Endometrium (tissue), 2 donors: ENCODE results near the gene SLC22A4.

ENCODE experiments used
- FAIRE-seq: peaks from 2 replicates; lab custom pipeline; 2012; peaks lifted over from hg19 to GRCh38; lab: Jason Lieb, UNC
- donor health status: control.
- donor health status: control.

The SLC22A4 gene

GRCh38 chr5:132376694-132377641, 82.8 kb downstream of the SLC22A4 start:
- FAIRE-seq, result no peak

DNA sequence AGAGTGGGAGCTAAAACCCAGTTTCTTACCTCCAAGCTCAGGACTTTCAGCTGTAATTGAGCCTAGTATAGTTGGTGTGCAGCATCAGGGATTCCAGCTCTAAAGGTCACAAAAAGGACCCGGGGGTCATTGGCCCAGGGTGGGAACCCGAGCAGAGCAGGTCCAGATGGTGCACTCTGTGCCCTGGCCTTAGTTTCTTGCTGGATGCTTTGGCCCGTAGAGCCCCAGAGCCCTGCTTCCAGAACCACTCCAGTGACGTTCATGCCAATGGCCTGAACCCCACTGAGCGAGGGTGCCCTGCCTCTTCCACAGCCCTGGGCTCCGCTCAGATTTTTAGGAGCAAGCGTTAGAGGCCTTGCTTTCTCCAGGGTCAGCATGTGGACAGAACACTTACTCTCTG, 83.5 kb downstream of the SLC22A4 start:
- FAIRE-seq, result no peak

- no peak for FAIRE-seq
Measured at GRCh38 chr5:132378580-132378979, 84.4 kb downstream of the SLC22A4 start.

- FAIRE-seq, result no peak
Measured at GRCh38 chr5:132380047-132380446, 85.9 kb downstream of the SLC22A4 start.

- FAIRE-seq, result no peak
Measured at GRCh38 chr5:132380741-132381140, 86.5 kb downstream of the SLC22A4 start.

GRCh38 chr5:132381614-132382013, 87.4 kb downstream of the SLC22A4 start:
- FAIRE-seq, result no peak

DNA sequence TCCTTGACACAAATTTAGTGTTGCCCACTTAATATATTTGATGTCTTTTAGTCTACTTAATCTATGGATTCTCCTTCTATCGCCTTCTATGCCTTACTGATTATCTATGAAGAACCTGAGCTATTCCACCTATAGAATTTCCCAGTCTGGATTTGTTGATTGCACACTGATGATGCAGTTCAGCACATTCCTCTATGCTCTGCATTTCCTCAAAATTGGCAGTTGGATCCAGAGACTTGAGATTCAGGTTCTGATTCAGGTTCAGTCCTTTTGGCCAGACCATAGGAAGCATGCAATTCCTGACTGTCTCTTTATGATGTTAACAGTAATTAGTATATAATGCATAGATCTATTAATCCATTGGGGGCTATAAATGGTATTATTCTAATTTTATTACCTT, 89.1 kb downstream of the SLC22A4 start:
- FAIRE-seq, result no peak

DNA sequence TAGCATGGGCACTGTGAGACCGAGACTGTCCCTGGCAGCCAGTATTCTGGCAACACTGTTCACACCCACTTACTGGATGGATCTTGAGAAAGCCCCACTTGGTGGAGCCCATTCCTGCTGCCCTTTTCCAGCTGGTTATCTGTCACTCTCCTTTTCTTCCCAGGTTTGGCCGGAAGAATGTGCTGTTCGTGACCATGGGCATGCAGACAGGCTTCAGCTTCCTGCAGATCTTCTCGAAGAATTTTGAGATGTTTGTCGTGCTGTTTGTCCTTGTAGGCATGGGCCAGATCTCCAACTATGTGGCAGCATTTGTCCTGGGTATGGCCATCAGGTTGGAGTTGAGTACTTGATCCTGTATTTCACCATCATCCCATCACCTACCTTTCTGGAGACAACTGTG, 89.8 kb downstream of the SLC22A4 start:
- no peak for FAIRE-seq

DNA sequence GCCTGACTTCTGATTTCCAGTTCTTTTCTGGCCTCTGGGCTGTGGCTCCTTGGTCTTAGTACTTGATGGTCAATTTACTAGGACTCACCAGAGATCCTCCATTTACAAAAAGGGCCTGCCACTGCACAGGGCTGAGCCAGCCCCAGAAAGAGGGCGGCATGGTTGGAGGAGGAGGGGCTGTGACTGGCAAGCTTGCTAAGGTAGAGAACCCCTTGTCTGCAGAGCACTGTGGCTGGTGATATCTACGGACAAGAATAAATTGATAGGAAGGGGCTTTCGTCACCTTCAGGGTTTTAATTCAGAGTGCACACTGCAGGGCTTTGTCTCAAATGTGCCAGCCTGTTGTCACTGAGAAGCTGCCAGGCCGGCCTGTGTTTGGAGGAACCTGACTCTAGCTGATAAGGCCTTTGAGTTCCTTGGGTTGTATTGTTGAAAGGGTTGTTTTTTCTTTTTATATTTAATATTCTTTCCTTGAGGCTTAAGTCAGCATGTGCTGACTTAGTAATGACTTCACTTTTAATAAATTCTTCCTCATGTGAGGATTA, 90.4 kb downstream of the SLC22A4 start:
- no peak for FAIRE-seq

DNA sequence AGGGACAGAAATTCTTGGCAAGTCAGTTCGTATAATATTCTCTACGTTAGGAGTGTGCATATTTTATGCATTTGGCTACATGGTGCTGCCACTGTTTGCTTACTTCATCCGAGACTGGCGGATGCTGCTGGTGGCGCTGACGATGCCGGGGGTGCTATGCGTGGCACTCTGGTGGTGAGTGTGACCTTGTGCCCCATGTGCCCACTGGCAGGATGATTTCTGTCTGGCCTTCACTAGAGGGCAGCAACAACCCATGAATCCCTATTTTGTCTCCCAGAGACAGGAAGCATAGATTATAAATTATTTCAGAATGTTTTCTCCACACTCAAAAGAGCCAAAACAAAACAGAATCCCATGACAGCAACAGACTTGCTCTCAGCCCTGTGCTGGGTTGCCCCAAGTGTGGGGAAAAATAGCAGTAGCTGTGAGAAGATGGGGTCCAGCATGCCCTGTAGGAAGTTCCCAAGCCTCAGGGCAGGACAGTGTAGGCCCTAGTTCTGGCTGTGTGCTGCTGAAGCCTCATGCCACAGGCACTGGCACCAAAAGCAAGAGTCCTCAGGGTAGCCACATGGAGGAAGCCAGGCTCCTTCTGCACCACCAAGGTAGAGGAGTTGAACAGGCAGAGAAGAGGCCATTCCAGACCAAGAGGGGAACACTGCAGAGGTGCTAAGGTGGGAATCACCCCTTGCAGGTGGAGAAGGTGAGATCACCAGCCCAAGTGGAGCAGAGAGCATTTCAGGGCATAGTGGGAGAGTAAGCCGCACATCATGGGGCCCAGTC, 91.3 kb downstream of the SLC22A4 start:
- FAIRE-seq, result peak; percentile 35

- FAIRE-seq, result no peak
Measured at GRCh38 chr5:132386644-132387286, 92.6 kb downstream of the SLC22A4 start.

- FAIRE-seq, result peak; percentile 31
Measured at GRCh38 chr5:132387640-132388117, 93.5 kb downstream of the SLC22A4 start.

DNA sequence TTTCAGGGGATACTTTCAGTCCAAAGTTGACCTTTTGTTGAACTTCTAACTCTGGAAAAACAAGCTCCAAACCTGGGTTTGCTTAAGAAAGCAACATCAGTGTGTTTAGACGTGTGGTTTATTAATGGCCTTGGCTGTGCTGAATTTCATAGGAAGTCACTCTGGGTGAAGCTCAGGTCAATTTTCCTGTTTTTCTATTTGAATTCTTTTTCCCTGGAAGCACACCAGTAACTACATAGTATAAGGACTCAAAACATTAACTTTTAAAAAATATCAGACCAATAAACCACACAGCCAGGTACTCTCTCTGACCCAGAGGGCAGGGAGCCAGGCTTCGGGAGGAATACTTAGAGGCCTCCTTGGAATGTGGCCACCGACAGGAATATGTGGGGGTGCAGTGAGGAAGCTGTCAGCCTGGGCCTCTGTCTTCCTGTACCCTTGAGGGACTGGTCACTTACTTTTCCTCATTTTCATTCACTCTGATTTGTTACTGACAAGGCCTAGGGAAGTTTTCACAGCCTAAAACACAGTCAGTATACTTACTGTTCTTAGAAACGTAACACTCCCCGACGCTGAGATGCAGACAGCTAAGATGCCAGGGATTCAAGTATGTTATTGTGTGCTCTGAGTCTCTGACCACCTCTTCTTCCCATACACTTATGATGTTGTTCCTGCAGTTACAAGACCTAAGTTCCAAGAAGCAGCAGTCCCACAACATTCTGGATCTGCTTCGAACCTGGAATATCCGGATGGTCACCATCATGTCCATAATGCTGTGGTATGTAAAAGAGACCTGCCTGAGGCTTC, 94.3 kb downstream of the SLC22A4 start:
- peak; percentile 71 for FAIRE-seq

- no peak for FAIRE-seq
Measured at GRCh38 chr5:132389051-132389331, 94.8 kb downstream of the SLC22A4 start.

DNA sequence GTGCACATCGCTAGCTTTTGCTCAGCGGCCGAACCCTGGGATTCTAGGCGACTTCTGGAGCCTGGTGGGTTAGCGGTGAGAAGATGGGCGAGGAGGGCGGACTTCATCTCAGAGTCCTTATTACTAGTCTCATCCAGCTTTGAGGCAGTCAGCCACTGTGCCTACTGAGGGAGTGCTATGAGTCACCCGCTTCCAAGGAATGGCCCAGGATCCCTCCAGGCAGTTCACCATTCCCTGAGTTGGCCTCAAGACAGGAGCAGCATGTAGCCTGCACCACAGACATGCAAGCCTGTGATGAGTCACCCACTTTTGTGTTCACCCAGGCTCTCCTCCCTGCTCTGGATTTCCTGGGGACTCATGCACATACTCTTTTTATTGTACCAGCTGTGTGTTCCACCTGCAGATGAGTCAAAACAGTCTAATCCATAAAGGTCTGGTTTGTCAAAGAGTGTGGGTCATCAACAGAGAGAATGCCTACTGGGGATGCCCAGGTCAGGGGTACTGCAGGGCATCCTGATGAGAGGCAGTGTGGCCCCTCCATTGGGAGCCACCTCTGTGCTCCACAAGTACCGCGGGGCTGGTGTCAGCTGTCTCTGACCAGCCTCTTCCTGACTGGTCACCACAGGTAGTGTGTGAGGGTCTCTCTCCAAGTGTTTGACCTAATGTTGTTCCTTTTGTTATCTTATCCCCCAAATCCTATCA, 95.5 kb downstream of the SLC22A4 start:
- FAIRE-seq, result no peak

DNA sequence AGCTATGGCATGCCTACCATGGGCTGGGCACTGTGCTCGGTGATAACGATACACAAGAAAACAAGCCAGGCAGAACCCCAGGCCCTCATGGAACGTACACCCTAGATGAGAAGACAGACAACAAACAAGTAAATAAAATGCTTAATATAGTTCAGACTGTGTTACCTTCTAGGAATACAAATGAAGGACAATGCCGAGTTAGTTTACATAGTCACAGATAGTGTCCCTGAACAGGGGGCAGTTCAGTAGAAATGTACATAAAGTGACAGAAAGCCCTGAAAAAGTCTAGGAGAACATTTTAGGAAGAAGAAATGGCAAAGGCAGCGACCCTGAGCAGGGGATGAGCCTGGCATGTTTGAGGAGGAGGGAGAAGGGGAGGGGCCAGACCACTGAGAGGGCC, 97.1 kb downstream of the SLC22A4 start:
- no peak for FAIRE-seq

GRCh38 chr5:132391870-132392269, 97.7 kb downstream of the SLC22A4 start:
- FAIRE-seq, result no peak

DNA sequence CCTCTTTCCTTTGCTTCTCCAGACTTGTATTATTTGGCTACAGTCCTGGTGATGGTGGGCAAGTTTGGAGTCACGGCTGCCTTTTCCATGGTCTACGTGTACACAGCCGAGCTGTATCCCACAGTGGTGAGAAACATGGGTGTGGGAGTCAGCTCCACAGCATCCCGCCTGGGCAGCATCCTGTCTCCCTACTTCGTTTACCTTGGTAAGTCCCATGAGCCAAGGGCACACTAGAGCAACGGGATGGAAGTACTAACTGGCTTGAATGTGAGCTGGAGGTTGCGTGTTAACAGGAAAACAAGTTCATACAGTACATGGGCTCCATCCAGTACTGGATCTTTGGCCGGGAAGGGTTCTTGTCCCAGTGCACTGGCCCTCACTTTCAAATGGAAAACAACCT, 98.2 kb downstream of the SLC22A4 start:
- FAIRE-seq, result no peak

DNA sequence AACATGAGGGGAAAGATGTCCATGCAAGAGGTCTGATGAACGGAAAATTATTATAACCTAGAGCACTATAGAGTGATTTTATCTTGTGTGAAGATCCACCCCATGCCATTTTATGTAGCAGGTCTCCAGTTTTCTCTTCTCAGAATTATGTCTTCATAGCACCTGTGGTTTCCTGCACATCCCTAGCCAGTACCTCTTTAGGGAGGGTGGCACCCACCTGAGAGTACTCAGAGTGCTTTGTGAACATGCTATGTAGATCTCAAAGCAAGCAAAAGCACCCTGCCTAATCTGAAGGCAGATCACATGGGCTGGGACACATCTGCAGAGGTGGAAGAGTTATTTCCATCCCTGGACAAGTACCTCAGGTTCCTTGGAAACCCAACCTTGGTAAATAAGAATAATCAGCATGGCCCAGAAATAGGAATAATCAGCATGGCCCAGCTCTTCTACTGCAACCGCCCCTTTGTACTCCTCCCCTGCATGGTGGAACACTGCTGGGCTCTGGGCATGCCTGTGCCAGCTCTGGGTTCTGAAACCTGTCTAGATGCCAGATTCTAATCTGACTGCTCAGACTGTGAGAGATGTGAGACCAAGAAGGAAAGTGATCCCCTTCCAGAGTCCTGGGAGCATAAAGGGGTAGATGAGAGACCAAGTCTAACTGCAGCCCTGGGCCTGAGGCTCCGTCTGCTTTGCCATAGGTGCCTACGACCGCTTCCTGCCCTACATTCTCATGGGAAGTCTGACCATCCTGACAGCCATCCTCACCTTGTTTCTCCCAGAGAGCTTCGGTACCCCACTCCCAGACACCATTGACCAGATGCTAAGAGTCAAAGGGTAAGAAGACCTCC, 99.0 kb downstream of the SLC22A4 start:
- FAIRE-seq, result no peak
